Kidney capillary endothelial cell (primary cell): ENCODE results near the gene ZBTB7C.

ENCODE experiments used
- DNase-seq: peaks from one replicate; pipeline ENCODE4 v3.0.0-alpha.2; 2018; ENCODE audit warnings: low spot score

The ZBTB7C gene

GRCh38 chr18:47996091-47996541 lies 413.1 kb downstream of the ZBTB7C start:
- DNase-seq, result no peak

GRCh38 chr18:47995654-47996053 lies 413.5 kb downstream of the ZBTB7C start:
- no peak for DNase-seq

GRCh38 chr18:47993409-47993808 lies 415.8 kb downstream of the ZBTB7C start:
- no peak for DNase-seq

GRCh38 chr18:47992976-47993375 lies 416.2 kb downstream of the ZBTB7C start:
- no peak for DNase-seq

GRCh38 chr18:47992266-47992665 lies 416.9 kb downstream of the ZBTB7C start:
- no peak for DNase-seq

- no peak for DNase-seq
These were observed 418.2 kb downstream of the ZBTB7C start for GRCh38 chr18:47990981-47991380.

GRCh38 chr18:47987388-47987699 lies 421.8 kb downstream of the ZBTB7C start:
- no peak for DNase-seq

- DNase-seq, result no peak
These were observed 422.4 kb downstream of the ZBTB7C start for GRCh38 chr18:47986620-47987387.

GRCh38 chr18:47985866-47986265 lies 423.3 kb downstream of the ZBTB7C start:
- DNase-seq, result no peak

- DNase-seq, result no peak
These were observed 424.2 kb downstream of the ZBTB7C start for GRCh38 chr18:47984991-47985390.

- no peak for DNase-seq
These were observed 425.2 kb downstream of the ZBTB7C start for GRCh38 chr18:47983946-47984345.

GRCh38 chr18:47983055-47983454 lies 426.1 kb downstream of the ZBTB7C start:
- no peak for DNase-seq

GRCh38 chr18:47981830-47982229 lies 427.4 kb downstream of the ZBTB7C start:
- no peak for DNase-seq

GRCh38 chr18:47981320-47981719 lies 427.9 kb downstream of the ZBTB7C start:
- no peak for DNase-seq

GRCh38 chr18:47979611-47980200 lies 429.5 kb downstream of the ZBTB7C start:
- no peak for DNase-seq

GRCh38 chr18:47978603-47979002 lies 430.6 kb downstream of the ZBTB7C start:
- DNase-seq, result no peak

GRCh38 chr18:47978141-47978540 lies 431.0 kb downstream of the ZBTB7C start:
- DNase-seq, result no peak
